K562 (cell line): ENCODE measurements around the gene TMEM107. TPM values are rescaled to one million over a fixed set of nuclear protein-coding genes. Genes with fewer than 3 reads are reported as not detected.

Experiments used
- ATAC-seq: fragments of 200-7000 bp; cut with Tn5 transposase; 3 replicates; pipeline ENCODE4 v1.9.1; 2020; ENCODE audit warnings: moderate library complexity
- BruUV-seq: library from RNA; stranded (reverse); fragments of 400-500 nt; replicated peaks from 2 replicates; lab custom pipeline; 2021; lab: Mats Ljungman, UMichigan
- CTCF ChIA-PET: fragments of 300-600 bp; formaldehyde crosslinking; extraction: SDS; loops from one replicate; lab custom pipeline; 2021; ENCODE audit warnings: low intra/inter-chr PET ratio; lab: Yijun Ruan, JAX
- POLR2A ChIA-PET: fragments of 300-600, 350-650 bp; sonication (Branson Sonifier 250); formaldehyde crosslinking; extraction: SDS; loops from one replicate; lab custom pipeline; 2021; ENCODE audit warnings: antibody characterized with exemption, inconsistent platforms; lab: Yijun Ruan, JAX
- DNase-seq, 4 experiments: peaks; one replicate each; pipeline versions ENCODE4 v3.0.0 to v3.0.0-alpha.2; 2011 to 2018; ENCODE audit warnings: low spot score in 3 of 4, mixed read lengths in 3 of 4; ENCODE audit errors: extremely low read depth in 1 of 4
- FAIRE-seq: peaks from 2 replicates; lab custom pipeline; 2011; peaks lifted over from hg19 to GRCh38; lab: Jason Lieb, UNC
- H2AFZ ChIP-seq: 2 replicates; pipeline ENCODE4 v1.6.0; 2011; ENCODE audit warnings: low read depth, low read length, control low read depth, inconsistent platforms
- H3K27ac ChIP-seq: fragments of 200-600 bp; 3 replicates; pipeline ENCODE4 v1.8.0; 2011; ENCODE audit warnings: low read depth, mild to moderate bottlenecking, control low read depth, inconsistent platforms, low read length, moderate library complexity, mixed read lengths; ENCODE audit errors: extremely low read depth
- H3K27me3 ChIP-seq, 2 experiments: fragments of 300-600 bp in 1 of 2; 2 replicates in 1 of 2; 3 replicates in 1 of 2; pipeline versions ENCODE4 v1.6.0 to v1.8.0; 2011; ENCODE audit warnings: inconsistent platforms in 2 of 2, low read length in 2 of 2, mild to moderate bottlenecking in 1 of 2, mixed read lengths in 1 of 2, moderate library complexity in 1 of 2; ENCODE audit not compliant: control insufficient read depth in 2 of 2, insufficient read depth in 2 of 2
- H3K36me3 ChIP-seq: fragments of 300-600 bp; 3 replicates; pipeline ENCODE4 v1.8.0; 2011; ENCODE audit warnings: mild to moderate bottlenecking, low read length, inconsistent platforms; ENCODE audit not compliant: control insufficient read depth, insufficient read depth
- H3K4me1 ChIP-seq, 2 experiments: fragments of 200-600 bp in 1 of 2; replicated peaks in 1 of 2; 2 replicates in 1 of 2; 3 replicates in 1 of 2; pipeline versions ENCODE4 v1.5.1 to v1.8.0; 2011; ENCODE audit warnings: inconsistent platforms in 2 of 2, low read length in 2 of 2, mild to moderate bottlenecking in 1 of 2, mixed read lengths in 1 of 2, moderate library complexity in 1 of 2; ENCODE audit not compliant: control insufficient read depth in 2 of 2, insufficient read depth in 2 of 2
- H3K4me2 ChIP-seq: 2 replicates; pipeline ENCODE4 v1.6.1; 2011; ENCODE audit warnings: low read length, control low read depth, inconsistent platforms, mixed read lengths; ENCODE audit not compliant: insufficient read depth
- H3K4me3 ChIP-seq: fragments of 200-600 bp; sonication (generic), shearing (Covaris generic); 2 replicates; pipeline ENCODE4 v1.5.1; 2016; ENCODE audit warnings: control low read depth, inconsistent platforms
- H3K79me2 ChIP-seq: fragments of 200-600 bp; 3 replicates; pipeline ENCODE4 v1.8.0; 2011; ENCODE audit warnings: low read length, inconsistent platforms; ENCODE audit not compliant: control insufficient read depth, insufficient read depth
- H3K9ac ChIP-seq, 2 experiments: 2 replicates each; pipeline versions ENCODE4 v1.6.0 to v1.6.1; 2011; ENCODE audit warnings: low read depth in 2 of 2, low read length in 2 of 2, control low read depth in 1 of 2, inconsistent platforms in 1 of 2, mild to moderate bottlenecking in 1 of 2, mixed read lengths in 1 of 2; ENCODE audit not compliant: insufficient read depth in 1 of 2
- H3K9me1 ChIP-seq: one replicate; pipeline ENCODE4 v1.6.0; 2011; ENCODE audit warnings: inconsistent platforms, mild to moderate bottlenecking, low read length, moderate library complexity; ENCODE audit not compliant: control insufficient read depth, insufficient read depth
- H3K9me3 ChIP-seq: replicated peaks from 2 replicates; pipeline ENCODE4 v1.5.1; 2011; ENCODE audit warnings: low read depth, low read length, inconsistent platforms; ENCODE audit not compliant: control insufficient read depth, insufficient read depth
- H4K20me1 ChIP-seq: replicated peaks from 2 replicates; pipeline ENCODE4 v1.6.1; 2011; ENCODE audit warnings: low read length, inconsistent platforms, mixed read lengths; ENCODE audit not compliant: control insufficient read depth, insufficient read depth
- CAMTA2 ChIP-seq: fragments of 250-450 bp; sonication (Bioruptor Pico); conservative IDR thresholded peaks from 2 replicates; pipeline ENCODE4 v1.5.1; 2022
- NR2C2 ChIP-seq, 2 experiments: fragments of 200-800 bp in 1 of 2; sonication (Bioruptor generic) in 1 of 2; sonication (generic) in 1 of 2; formaldehyde crosslinking in 1 of 2; IDR thresholded peaks; 2 replicates each; pipeline versions ENCODE4 v1.6.1 to v1.8.0; 2016 to 2022; ENCODE audit warnings: mild to moderate bottlenecking in 1 of 2, missing compliant biosample characterization in 1 of 2, missing genetic modification characterization in 1 of 2, missing genetic modification reagents in 1 of 2
- POLR2AphosphoS5 ChIP-seq: IDR thresholded peaks from 2 replicates; pipeline ENCODE4 v1.6.1; 2011; ENCODE audit warnings: mild to moderate bottlenecking, low read depth, low read length, moderate library complexity; ENCODE audit not compliant: control insufficient read depth, insufficient read depth
- PRMT5 ChIP-seq: sonication (generic); formaldehyde crosslinking; IDR thresholded peaks from 2 replicates; pipeline ENCODE4 v1.5.0; 2020; ENCODE audit warnings: missing genetic modification reagents
- ZNF121 ChIP-seq: sonication (generic); formaldehyde crosslinking; conservative IDR thresholded peaks from 2 replicates; pipeline ENCODE4 v1.8.0; 2022; ENCODE audit warnings: missing genetic modification reagents
- WGBS: fragments of 100-300 bp; shearing (Covaris generic); methylation state at CpG from one replicate; pipeline ENCODE4 v1.1.6; 2016; ENCODE audit warnings: low coverage, mixed read lengths; ENCODE audit not compliant: insufficient coverage; ENCODE audit errors: missing lambda C conversion rate; 5-methylcytosine and 5-hydroxymethylcytosine counted together
- in situ Hi-C: fragments of 300-500 bp; cut with MboI; formaldehyde crosslinking; loops from 4 replicates; pipeline ENCODE4 v1.15.0; 2018; ENCODE audit warnings: inconsistent platforms, mixed read lengths
- intact Hi-C: fragments of 100-400 bp; cut with micrococcal nuclease; formaldehyde crosslinking; loops from 2 replicates; pipeline ENCODE4 v1.14.2; 2022
- polyA plus RNA-seq, 8 experiments: library from polyadenylated mRNA; depleted of rRNA in 4 of 8; stranded (reverse) in 5 of 8; unstranded in 3 of 8; fragments of >200 nt; fragmentation: Nextera tagmentation in 2 of 8; fragmentation: Illumina TruSeq in 1 of 8; extraction: Ambion mirVana in 2 of 8; extraction: Trizol in 1 of 8; gene quantifications; 2 replicates each; pipeline versions ENCODE4 v1.2.1 to v1.2.3, GENCODE V29; 2011 to 2014; ENCODE audit warnings: inconsistent platforms in 1 of 8, missing spikeins in 1 of 8
- total RNA-seq, 7 experiments: library from RNA; depleted of rRNA in 6 of 7; stranded (reverse); fragments of >200 nt in 6 of 7; fragmentation: Illumina TruSeq in 2 of 7; extraction: Trizol in 2 of 7; gene quantifications; 2 replicates each; pipeline versions ENCODE4 v1.2.1 to v1.2.3, GENCODE V29; 2011 to 2021; ENCODE audit warnings: low replicate concordance in 1 of 7
- TF ChIP-seq, protein P1 (sequence below): fragments of 450-650 bp; formaldehyde crosslinking; IDR thresholded peaks from 2 replicates; pipeline ENCODE4 v1.4.0; 2022; ENCODE audit warnings: missing genetic modification characterization
- TF ChIP-seq, protein P2 (sequence below): fragments of 250-450 bp; sonication (Bioruptor Pico); IDR thresholded peaks from 2 replicates; pipeline ENCODE4 v1.4.0; 2020; ENCODE audit warnings: mild to moderate bottlenecking, moderate library complexity

TMEM107 gene
- total and polyA plus RNA-seq, 9 of the 15 experiments (the other 6 are each of a cell fraction or from before 2014, with no cell fraction given), result 7.1 to 26.2 (median 16.9) TPM

DNA sequence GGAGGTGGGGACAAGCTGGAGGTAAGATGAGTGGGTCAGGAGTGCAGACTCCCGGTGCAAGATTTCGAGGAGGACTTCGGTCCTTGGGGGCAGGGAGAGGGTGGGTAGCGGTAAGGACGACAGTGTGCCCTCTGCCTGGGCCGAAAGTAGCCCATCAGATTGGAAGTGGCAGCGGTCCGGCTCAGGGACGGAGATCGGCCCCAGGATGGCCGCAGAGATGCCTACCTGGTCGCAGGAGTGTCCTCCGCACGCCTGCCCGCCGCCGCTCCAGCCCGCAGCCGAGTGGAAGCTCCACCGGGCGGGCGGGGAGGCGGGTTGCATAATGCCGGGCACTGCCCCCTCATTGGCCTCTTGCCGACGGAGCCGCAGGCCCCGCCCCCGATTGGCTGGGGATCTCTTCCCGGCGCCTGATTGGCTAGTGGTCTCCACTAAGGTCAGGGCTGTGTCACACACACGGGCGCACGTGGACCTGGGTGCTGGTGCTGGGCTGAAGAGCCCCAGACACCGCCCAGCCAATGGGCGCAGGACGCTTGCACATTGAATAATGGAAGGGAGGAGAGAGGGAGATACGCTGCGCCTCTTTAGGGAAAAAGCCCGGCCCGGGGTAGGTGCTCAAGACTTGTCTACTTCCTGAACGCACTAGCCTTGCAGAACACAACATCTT, 23.9 kb downstream of the TMEM107 start, which contains the start of gene PER1:
Gene PER1 (minus strand): TSS at position 293 of the 664 bp plus-strand sequence. CDS start 1,698 bp downstream, outside the sequence.
- Histone ChIP-seq H4K20me1 (0 out of 2 replicates have a peak, but pooled peaks cover 4% of the 10 kb centered on the region), H3K4me2 (peak within 1 kb of the TSS; percentile 89), H2AFZ (peak within 1 kb of the TSS; percentile 70), H3K79me2 (peaks cover 43% of the 10 kb centered on the region), H3K27me3 (no peaks in the 10 kb centered on the region), H3K4me1 (peaks cover 31 to 73% of the 10 kb centered on the region in 2 experiments), H3K9me1 (no peaks in the 10 kb centered on the region), H3K9me3 (no peaks in the 10 kb centered on the region), H3K4me3 (peak within 1 kb of the TSS; percentile 53), H3K36me3 (peaks cover 27% of the 10 kb centered on the region; the same call in 2 of the 3 replicates), H3K27ac (peak within 1 kb of the TSS; percentile 94), H3K9ac (peak within 1 kb of the TSS; percentile 75 to 95)
- DNase-seq (peak; percentile 87 to 95 (median 90)), ATAC-seq (peak; percentile 63), FAIRE-seq (peak; percentile 86)
- ChIA-PET POLR2A (interaction anchor here (0.6 to 1.0 kb wide), 6 partner anchors 9 to 186 kb away, joined by 3 to 11 read pairs (median 4); no protein-coding TSS in a partner anchor), CTCF (no interaction called here)
- 0% methylated on average over 28 of the region's 42 CpGs for WGBS
- BruUV-seq, result no TSS peak
- intact Hi-C loops (no loop called here), in situ Hi-C loops (no loop called here)
- no peak for TF ChIP-seq PRMT5 (CRISPR knock-in tag)
- TF ChIP-seq, protein P1, sequence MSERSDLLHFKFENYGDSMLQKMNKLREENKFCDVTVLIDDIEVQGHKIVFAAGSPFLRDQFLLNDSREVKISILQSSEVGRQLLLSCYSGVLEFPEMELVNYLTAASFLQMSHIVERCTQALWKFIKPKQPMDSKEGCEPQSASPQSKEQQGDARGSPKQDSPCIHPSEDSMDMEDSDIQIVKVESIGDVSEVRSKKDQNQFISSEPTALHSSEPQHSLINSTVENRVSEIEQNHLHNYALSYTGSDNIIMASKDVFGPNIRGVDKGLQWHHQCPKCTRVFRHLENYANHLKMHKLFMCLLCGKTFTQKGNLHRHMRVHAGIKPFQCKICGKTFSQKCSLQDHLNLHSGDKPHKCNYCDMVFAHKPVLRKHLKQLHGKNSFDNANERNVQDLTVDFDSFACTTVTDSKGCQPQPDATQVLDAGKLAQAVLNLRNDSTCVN, result no peak
- TF ChIP-seq POLR2AphosphoS5, result peak; percentile 46; the same call in 1 of the 2 replicates
- TF ChIP-seq CAMTA2 (CRISPR knock-in tag), result no peak
- no peak for TF ChIP-seq ZNF121 (CRISPR knock-in tag)
- TF ChIP-seq, protein P2, sequence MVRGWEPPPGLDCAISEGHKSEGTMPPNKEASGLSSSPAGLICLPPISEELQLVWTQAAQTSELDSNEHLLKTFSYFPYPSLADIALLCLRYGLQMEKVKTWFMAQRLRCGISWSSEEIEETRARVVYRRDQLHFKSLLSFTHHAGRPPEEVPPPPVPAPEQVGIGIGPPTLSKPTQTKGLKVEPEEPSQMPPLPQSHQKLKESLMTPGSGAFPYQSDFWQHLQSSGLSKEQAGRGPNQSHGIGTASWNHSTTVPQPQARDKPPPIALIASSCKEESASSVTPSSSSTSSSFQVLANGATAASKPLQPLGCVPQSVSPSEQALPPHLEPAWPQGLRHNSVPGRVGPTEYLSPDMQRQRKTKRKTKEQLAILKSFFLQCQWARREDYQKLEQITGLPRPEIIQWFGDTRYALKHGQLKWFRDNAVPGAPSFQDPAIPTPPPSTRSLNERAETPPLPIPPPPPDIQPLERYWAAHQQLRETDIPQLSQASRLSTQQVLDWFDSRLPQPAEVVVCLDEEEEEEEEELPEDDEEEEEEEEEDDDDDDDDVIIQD, result no peak
- TF ChIP-seq NR2C2 (CRISPR knock-in tag; IDR thresholded peaks at IDR 0.05), result 0 out of 2 replicates have a peak, but pooled peaks have one; percentile 19
- TF ChIP-seq NR2C2 (tag; IDR thresholded peaks at IDR 0.05), result peak; percentile 68
